Measurements from ENCODE around the gene TNS3.

TNS3 gene

DNA sequence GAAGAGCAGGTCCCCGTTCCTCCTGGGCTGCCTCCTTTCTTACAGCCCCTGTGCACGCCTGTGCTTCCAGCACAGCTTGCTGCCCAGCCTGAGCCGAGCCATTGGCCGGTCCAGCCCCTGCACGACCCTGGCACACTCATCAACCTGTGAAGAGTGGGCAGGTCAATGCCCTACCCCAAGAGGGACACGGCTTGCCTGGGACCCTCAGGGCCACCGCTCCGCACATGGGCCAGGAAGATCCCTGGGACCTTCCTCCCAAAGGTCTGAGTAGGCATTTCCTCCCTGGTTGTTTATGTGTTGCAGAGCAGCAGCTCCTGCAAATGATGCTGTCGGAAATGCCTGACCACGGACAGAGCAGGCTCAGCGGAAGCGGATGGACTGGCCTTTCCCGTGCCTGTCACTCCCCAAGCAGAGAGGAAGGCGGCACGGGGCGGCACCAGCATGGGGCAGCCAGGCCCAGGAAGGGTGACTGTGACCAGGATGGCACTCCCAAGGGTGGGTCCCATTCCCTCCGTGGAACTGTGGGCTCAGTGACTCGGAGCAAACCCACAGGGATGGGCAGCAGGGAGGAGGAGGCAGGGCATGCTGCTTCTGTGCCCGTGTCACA lies 252.5 kb downstream of the TNS3 start:
- DNase-seq (ENCODE audit: low spot score) = no peak

DNA sequence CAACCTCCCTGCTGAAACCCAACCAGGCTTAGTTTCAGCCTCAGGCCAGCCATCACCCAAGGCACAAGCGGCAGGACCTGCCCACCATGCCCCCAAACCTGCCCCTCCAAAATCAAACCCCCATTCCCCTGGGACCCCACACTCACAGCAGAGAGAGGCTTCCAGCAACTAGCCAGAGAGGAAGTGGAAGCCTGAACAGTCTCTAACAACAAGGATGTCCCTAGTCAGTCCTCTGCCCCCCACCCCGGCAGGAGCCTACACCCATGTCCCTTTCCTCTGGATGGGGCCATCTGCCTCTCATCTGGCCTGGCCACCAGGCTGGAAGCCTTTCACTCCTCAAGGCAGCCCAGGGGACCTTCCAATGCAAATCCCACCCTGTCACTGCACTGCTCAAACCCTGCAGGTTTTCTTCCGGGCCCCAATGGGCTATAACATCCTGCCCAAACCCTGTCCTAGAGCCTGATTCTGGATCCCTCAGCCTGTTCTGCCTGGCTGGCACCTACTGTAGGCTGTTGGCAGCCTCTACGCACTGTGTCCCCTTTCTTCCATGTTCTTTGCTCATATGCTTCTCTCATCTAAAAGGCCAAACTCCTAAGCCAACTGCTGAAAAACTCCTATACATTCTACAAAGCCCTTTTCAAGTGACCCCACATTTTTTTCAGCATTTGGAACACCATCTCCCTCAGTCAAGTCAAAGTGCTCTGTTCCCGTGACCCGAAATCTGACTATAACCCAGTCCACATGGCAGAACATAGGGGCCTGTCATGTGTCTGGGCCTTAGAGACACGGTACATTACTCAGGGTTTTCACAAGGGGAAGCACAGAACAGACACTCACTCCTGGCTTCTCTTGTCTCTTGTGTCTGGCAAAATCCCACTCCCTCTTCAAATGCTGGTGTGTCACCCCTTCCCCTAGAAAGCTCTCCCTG lies 253.3 kb downstream of the TNS3 start:
- DNase-seq (ENCODE audit: low spot score) = no peak

- peak; percentile 92 for DNase-seq (ENCODE audit: low spot score)
These were observed 254.1 kb downstream of the TNS3 start for GRCh38 chr7:47327698-47328391.

DNA sequence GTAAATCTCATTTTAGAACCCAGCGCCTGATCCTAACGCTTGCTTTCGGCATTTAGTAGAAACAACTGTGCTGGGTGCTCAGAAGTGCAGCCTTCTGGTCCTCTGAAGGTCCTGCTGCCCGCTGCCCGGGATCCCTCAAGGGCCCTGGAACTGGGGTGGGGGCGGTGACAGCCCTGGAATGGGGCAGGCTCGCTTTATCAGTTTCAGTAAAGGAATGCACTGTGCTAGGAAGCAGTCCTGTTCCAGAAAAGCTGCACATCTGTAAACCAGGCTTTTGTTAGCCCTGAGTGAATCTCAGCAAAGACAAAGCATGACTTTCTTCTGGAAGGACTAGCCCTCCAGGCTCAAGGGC lies 254.6 kb downstream of the TNS3 start:
- DNase-seq (ENCODE audit: low spot score) = no peak

DNA sequence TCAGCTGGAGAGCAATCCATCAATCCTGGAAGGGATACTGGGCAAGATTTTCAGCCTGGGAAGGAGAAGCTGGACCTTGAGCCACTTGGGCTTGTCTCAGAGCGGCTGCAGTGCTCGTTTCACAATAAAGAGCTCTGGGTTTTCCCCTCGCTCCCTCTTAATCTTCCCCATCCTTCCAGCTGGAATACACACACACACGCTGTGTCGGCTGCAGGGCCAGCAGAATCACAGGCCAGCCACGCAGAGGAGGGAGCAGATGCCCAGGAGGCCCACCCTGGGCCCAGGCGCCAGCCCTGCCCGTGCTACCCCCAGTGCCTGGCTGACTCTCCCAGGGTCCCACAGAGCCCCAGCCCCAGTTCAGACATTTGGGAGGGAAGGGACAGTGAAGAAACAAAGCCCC lies 255.1 kb downstream of the TNS3 start:
- peak; percentile 82 for DNase-seq (ENCODE audit: low spot score)

DNA sequence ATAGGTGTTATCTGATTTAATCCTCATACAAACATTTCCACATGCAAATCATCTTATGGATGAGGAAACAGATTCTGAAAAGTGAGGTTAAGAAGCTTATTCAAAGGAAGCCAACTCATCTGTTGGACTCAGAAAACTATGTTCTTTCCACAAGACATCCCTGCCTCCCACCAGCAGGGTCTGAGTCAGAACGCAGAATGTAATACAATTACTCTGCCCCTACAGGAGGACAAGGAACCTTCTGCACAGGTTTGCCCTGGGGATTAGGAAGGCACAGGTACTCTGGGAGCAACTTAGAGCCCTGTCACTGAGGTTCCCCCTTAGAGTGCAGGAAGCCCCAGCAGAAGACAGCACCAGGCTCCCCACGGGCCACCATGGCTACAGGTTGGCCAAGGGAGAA lies 255.7 kb downstream of the TNS3 start:
- no peak for DNase-seq (ENCODE audit: low spot score)

DNA sequence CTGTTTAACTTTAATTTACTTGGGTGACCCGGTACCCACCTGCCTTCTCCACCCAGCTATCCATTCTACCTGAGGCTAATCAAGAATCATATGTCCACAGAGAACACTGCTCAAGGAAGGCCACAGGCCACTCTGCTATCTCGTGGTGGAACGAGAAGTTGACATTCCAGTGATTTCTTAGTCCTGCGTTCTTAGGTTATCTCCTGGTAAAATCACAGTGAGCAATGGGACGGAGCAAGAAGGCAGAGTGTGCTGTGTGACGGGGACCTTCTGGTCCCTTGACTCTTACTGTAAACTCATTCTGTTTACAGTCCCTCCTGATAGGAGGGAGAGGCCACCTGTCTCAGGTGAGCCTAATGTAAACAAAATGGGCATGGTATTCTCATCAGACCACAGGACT lies 256.6 kb downstream of the TNS3 start:
- DNase-seq (ENCODE audit: low spot score) = no peak

GRCh38 chr7:47323904-47324303 lies 258.0 kb downstream of the TNS3 start:
- no peak for DNase-seq (ENCODE audit: low spot score)

GRCh38 chr7:47322731-47323130 lies 259.2 kb downstream of the TNS3 start:
- DNase-seq (ENCODE audit: low spot score) = no peak

DNA sequence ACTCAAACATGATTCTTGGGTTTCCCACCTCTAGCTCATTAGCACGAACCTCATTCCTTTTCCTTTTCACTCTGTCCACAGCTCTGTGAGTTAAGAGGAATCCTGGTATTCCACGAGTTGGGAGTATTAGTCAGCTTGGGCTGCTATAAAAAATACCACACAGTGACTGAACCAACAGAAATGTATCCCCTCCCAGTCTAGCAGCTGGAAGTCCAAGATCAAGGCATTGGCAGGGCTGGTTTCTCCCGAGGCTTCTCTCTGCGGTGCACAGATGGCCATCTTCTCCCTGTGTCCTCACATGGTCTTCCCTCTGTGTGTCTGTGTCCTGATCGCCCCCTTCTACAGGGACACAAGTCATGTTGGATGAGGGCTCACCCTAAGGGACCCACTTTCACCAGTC lies 261.6 kb downstream of the TNS3 start:
- no peak for DNase-seq (ENCODE audit: low spot score)

DNA sequence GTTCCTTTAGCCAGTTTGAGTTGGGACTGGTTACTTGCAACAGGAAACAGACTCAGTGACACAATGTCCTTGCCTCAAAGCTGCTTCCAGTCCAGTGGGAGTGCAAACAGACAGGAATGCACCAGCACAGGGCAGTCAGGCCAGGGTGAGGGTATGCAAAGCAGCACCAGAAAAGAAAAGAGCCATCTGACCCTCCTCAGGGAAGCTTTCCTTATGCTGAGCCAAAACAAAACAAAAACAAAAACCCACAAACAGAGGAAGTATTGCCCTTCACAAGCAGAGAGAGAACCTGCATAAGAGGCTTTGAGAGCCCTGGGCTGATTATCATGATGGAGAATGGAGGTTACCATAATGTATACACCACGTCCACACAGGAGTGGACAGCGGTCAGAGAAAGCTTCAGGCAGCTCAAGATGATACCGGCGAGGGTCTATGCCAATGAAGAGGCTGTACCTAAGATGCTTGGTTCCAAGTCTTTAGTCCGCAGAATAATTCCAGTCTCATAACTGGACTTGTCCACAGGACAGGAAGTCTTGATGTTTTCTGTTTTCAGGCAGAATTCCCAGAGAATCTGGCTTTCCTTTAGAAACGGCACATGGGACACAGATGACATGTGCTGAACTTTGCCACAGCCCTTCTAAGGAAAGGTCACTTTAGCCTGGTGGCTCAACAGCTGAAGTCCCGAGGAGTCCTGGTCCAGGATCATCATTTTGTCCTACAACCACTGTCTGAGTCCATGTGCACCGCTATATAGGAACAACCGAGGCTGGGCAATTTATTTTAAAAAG lies 263.3 kb downstream of the TNS3 start:
- no peak for DNase-seq (ENCODE audit: low spot score)

- no peak for DNase-seq (ENCODE audit: low spot score)
These were observed 264.4 kb downstream of the TNS3 start for GRCh38 chr7:47317487-47317886.

- DNase-seq (ENCODE audit: low spot score) = no peak
These were observed 266.9 kb downstream of the TNS3 start for GRCh38 chr7:47314728-47315607.

- no peak for DNase-seq (ENCODE audit: low spot score)
These were observed 267.7 kb downstream of the TNS3 start for GRCh38 chr7:47314248-47314647.

- DNase-seq (ENCODE audit: low spot score) = no peak
These were observed 268.3 kb downstream of the TNS3 start for GRCh38 chr7:47313564-47313963.

- DNase-seq (ENCODE audit: low spot score) = no peak
These were observed 270.0 kb downstream of the TNS3 start for GRCh38 chr7:47311891-47312290.

- DNase-seq (ENCODE audit: low spot score) = no peak
These were observed 271.9 kb downstream of the TNS3 start for GRCh38 chr7:47310020-47310419.

GRCh38 chr7:47308808-47309207 lies 273.1 kb downstream of the TNS3 start:
- DNase-seq (ENCODE audit: low spot score) = no peak

DNA sequence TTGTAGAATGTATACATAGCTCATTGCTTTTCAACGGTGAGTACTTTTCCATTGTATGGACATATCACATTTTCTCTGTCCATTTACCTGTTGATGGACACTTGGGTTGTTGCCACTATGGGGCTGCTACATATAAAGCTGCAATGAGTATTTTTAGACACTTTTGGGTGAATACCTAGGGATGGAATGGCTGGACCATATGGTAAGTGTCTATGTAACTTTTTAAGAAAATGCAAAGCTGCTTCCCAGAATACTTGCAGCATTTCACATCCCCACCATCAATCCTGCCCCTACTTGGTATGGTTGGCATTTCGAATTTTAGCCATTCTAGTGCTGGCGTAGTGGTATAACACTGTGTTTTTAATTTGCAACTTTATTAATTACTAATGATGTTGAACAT lies 274.6 kb downstream of the TNS3 start:
- DNase-seq (ENCODE audit: low spot score) = no peak

DNA sequence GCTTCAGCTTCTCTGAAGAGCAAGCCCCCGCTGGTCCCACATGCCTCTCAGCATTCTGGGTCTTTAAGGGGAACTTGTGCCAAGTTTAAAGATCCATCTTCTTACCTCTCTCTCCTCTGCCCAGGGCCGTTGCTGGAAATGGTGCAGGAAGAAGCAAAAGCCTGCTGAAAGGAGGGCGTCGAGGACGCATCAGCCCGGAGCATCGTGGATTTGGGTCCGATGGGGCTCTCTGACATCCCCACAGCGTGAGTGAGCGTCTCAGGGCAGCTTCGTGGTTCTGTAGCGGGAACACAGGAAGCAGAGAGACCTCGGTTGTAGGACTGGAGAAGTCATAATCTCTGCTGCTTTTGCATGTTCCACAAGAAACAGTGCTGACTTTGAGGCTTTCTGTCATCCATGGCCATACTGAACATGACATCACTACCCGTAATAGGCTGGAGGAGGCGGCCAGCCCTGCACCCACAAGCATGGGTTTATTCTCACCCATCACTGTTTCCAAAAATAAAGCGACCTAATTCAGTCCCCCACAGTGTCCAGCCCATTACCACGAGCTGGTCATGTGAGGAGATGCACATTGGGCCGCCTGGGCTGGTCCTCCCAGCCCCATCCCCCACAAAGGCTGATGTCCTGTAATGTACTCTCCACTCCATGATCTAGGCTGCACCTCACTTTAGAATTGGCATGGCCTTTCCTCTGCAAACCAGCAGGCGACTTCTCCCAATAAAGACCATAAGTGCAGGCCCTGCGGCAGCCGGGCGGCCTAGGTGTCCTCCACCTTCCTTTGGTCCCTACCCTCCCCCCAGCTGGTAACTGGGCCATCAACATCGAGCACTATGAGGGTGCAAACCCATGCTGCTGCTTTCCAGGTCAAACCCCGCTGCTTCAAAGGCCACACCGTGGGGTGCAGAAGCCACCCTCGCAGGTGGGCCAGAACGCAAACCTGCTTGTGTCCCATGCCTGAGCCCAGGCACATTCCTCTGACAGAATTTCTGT lies 276.9 kb downstream of the TNS3 start:
- no peak for DNase-seq (ENCODE audit: low spot score)

Data from left forelimb (tissue), 1 donor.